SK-N-SH (cell line): Measurements from ENCODE around the gene MGST1. TPM values are rescaled to one million over a fixed set of nuclear protein-coding genes. Genes with fewer than 3 reads are reported as not detected.

Experiments
- CTCF ChIA-PET: fragments of 300-600, 350-600 bp; formaldehyde crosslinking; extraction: SDS; loops from one replicate; lab custom pipeline; 2021; lab: Yijun Ruan, JAX
- POLR2A ChIA-PET: fragments of 350-600 bp; sonication (Branson Sonifier 250); formaldehyde crosslinking; extraction: SDS; loops from one replicate; lab custom pipeline; 2020; ENCODE audit warnings: antibody characterized with exemption, inconsistent platforms; lab: Yijun Ruan, JAX
- DNase-seq: peaks from one replicate; pipeline ENCODE4 v3.0.0; 2012
- H2AFZ ChIP-seq: fragments of 200-600 bp; sonication (generic); 2 replicates; pipeline ENCODE4 v1.8.1; 2016; ENCODE audit warnings: antibody characterized with exemption, mild to moderate bottlenecking, low read depth
- H3F3A ChIP-seq: fragments of 200-600 bp; sonication (generic); replicated peaks from 2 replicates; pipeline ENCODE3; 2016; ENCODE audit warnings: antibody characterized with exemption, mild to moderate bottlenecking; ENCODE audit not compliant: insufficient read depth
- H3K27ac ChIP-seq, 2 experiments: fragments of 200-500 bp in 1 of 2; fragments of 200-600 bp in 1 of 2; sonication (Bioruptor generic) in 1 of 2; sonication (generic), shearing (Covaris generic) in 1 of 2; 2 replicates each; pipeline versions ENCODE4 v1.5.1 to v1.6.1; 2014 to 2016; ENCODE audit warnings: low read depth in 2 of 2, inconsistent platforms in 1 of 2, low read length in 1 of 2, mild to moderate bottlenecking in 1 of 2, mixed read lengths in 1 of 2
- H3K27me3 ChIP-seq: fragments of 200-600 bp; sonication (generic), shearing (Covaris generic); 2 replicates; pipeline ENCODE4 v1.6.1; 2016; ENCODE audit warnings: mixed run types; ENCODE audit not compliant: insufficient read depth
- H3K36me3 ChIP-seq, 2 experiments: fragments of 200-500 bp in 1 of 2; fragments of 200-600 bp in 1 of 2; sonication (Bioruptor generic) in 1 of 2; sonication (generic) in 1 of 2; replicated peaks in 1 of 2; 2 replicates each; pipeline versions ENCODE3 to v1.5.1; 2014 to 2016; ENCODE audit warnings: low read length in 1 of 2, mild to moderate bottlenecking in 1 of 2; ENCODE audit not compliant: insufficient read depth in 2 of 2, control insufficient read depth in 1 of 2
- H3K4me1 ChIP-seq, 2 experiments: fragments of 200-500 bp in 1 of 2; fragments of 200-600 bp in 1 of 2; sonication (Bioruptor generic) in 1 of 2; sonication (generic), shearing (Covaris generic) in 1 of 2; 2 replicates each; pipeline versions ENCODE4 v1.5.1 to v1.6.1; 2014 to 2016; ENCODE audit warnings: low read depth in 1 of 2, low read length in 1 of 2, mixed run types in 1 of 2; ENCODE audit not compliant: insufficient read depth in 2 of 2, control insufficient read depth in 1 of 2
- H3K4me2 ChIP-seq: fragments of 200-600 bp; sonication (generic), shearing (Covaris generic); 2 replicates; pipeline ENCODE4 v1.6.1; 2017; ENCODE audit warnings: mixed run types
- H3K4me3 ChIP-seq, 2 experiments: fragments of 200-500 bp in 1 of 2; fragments of 200-600 bp in 1 of 2; sonication (Bioruptor generic) in 1 of 2; sonication (generic), shearing (Covaris generic) in 1 of 2; 2 replicates each; pipeline versions ENCODE4 v1.5.1 to v1.8.1; 2014 to 2016; ENCODE audit warnings: low read depth in 2 of 2, inconsistent platforms in 1 of 2, low read length in 1 of 2, mild to moderate bottlenecking in 1 of 2, mixed read lengths in 1 of 2, moderate library complexity in 1 of 2
- H3K79me2 ChIP-seq: fragments of 200-600 bp; sonication (generic); 2 replicates; pipeline ENCODE4 v1.8.1; 2017; ENCODE audit warnings: mild to moderate bottlenecking; ENCODE audit not compliant: insufficient read depth
- H3K9ac ChIP-seq: fragments of 200-600 bp; sonication (generic); 2 replicates; pipeline ENCODE4 v1.6.1; 2017; ENCODE audit warnings: mixed run types
- H3K9me2 ChIP-seq: fragments of 200-600 bp; sonication (generic); 2 replicates; pipeline ENCODE4 v1.6.1; 2017; ENCODE audit warnings: mixed run types
- H3K9me3 ChIP-seq: fragments of 200-600 bp; sonication (generic); 2 replicates; pipeline ENCODE4 v1.6.1; 2017; ENCODE audit warnings: mixed run types, mild to moderate bottlenecking, moderate library complexity
- H4K20me1 ChIP-seq: fragments of 200-600 bp; sonication (generic); 2 replicates; pipeline ENCODE4 v1.6.1; 2017; ENCODE audit warnings: mild to moderate bottlenecking, mixed run types; ENCODE audit not compliant: insufficient read depth
- CHD2 ChIP-seq: fragments of 150-350 bp; IDR thresholded peaks from 2 replicates; pipeline ENCODE4 v1.6.1; 2018; ENCODE audit warnings: low read length; ENCODE audit not compliant: partially characterized antibody
- ELF1 ChIP-seq: IDR thresholded peaks from 2 replicates; pipeline ENCODE4 v1.4.0; 2012
- EP300 ChIP-seq, 2 experiments: IDR thresholded peaks; 2 replicates each; pipeline versions ENCODE4 v1.4.0 to v1.6.1; 2012; ENCODE audit warnings: borderline replicate concordance in 1 of 2, low read depth in 1 of 2, low read length in 1 of 2
- FOSL2 ChIP-seq: IDR thresholded peaks from 2 replicates; pipeline ENCODE4 v1.4.0; 2012; ENCODE audit warnings: low read depth, mild to moderate bottlenecking, moderate library complexity, borderline replicate concordance
- FOXJ3 ChIP-seq: sonication (generic); formaldehyde crosslinking; IDR thresholded peaks from 2 replicates; pipeline ENCODE4 v1.5.1; 2020; ENCODE audit warnings: mild to moderate bottlenecking, missing genetic modification reagents
- GABPA ChIP-seq: IDR thresholded peaks from 2 replicates; pipeline ENCODE4 v1.4.0; 2012; ENCODE audit warnings: low read depth, mild to moderate bottlenecking
- GATA2 ChIP-seq: sonication (generic); formaldehyde crosslinking; IDR thresholded peaks from 2 replicates; pipeline ENCODE4 v1.5.0; 2020; ENCODE audit warnings: mild to moderate bottlenecking, missing genetic modification reagents
- MAX ChIP-seq: IDR thresholded peaks from 2 replicates; pipeline ENCODE4 v1.4.0; 2012; ENCODE audit warnings: low read depth
- MXI1 ChIP-seq: IDR thresholded peaks from 2 replicates; pipeline ENCODE4 v1.6.1; 2012; ENCODE audit warnings: mild to moderate bottlenecking, low read depth, low read length, improper control_type of control experiment
- NFIC ChIP-seq: IDR thresholded peaks from 2 replicates; pipeline ENCODE4 v1.4.0; 2012; ENCODE audit warnings: borderline replicate concordance
- PBX3 ChIP-seq: IDR thresholded peaks from 2 replicates; pipeline ENCODE4; 2012
- POLR2AphosphoS5 ChIP-seq: IDR thresholded peaks from 2 replicates; pipeline ENCODE4 v1.6.1; 2012; ENCODE audit warnings: low read depth, low read length
- REST ChIP-seq: IDR thresholded peaks from 2 replicates; pipeline ENCODE4 v1.6.1; 2012; ENCODE audit warnings: mild to moderate bottlenecking, low read depth, low read length, moderate library complexity
- SIN3A ChIP-seq: IDR thresholded peaks from 2 replicates; pipeline ENCODE4 v1.6.1; 2012; ENCODE audit warnings: low read depth, mild to moderate bottlenecking, low read length, moderate library complexity, borderline replicate concordance
- TCF12 ChIP-seq: IDR thresholded peaks from 2 replicates; pipeline ENCODE4 v1.4.0; 2012
- USF1 ChIP-seq: IDR thresholded peaks from 2 replicates; pipeline ENCODE4 v1.4.0; 2012; ENCODE audit warnings: low read depth, borderline replicate concordance
- USF2 ChIP-seq: fragments of 150-350 bp; IDR thresholded peaks from 2 replicates; pipeline ENCODE4 v1.6.1; 2017; ENCODE audit warnings: antibody characterized with exemption, low read length, low read depth, borderline replicate concordance
- YY1 ChIP-seq: IDR thresholded peaks from 2 replicates; pipeline ENCODE4 v1.4.0; 2012; ENCODE audit warnings: low read depth, mild to moderate bottlenecking
- ZBTB33 ChIP-seq: IDR thresholded peaks from 2 replicates; pipeline ENCODE4 v1.4.0; 2012; ENCODE audit warnings: low read depth, borderline replicate concordance
- polyA plus RNA-seq, 3 experiments: library from polyadenylated mRNA; depleted of rRNA; stranded (reverse); fragments of >200 nt; gene quantifications; 2 replicates each; pipeline ENCODE4 v1.2.3, GENCODE V29; 2012

Gene MGST1
- polyA plus RNA-seq, 1 of the 3 experiments (the other 2 are of a cell fraction) = 4.8 TPM

- Histone ChIP-seq H3K9me2 (no peaks in the 10 kb centered on the region), H3K27ac (no peak overlapping the region), H4K20me1 (no peaks in the 10 kb centered on the region), H2AFZ (no peak overlapping the region), H3K27me3 (no peaks in the 10 kb centered on the region), H3K36me3 (no peaks in the 10 kb centered on the region), H3K9me3 (no peaks in the 10 kb centered on the region), H3K4me3 (no peak overlapping the region), H3F3A (no peaks in the 10 kb centered on the region), H3K79me2 (no peaks in the 10 kb centered on the region), H3K4me2 (no peak overlapping the region), H3K4me1 (no peaks in the 10 kb centered on the region), H3K9ac (no peak overlapping the region)
- DNase-seq = no peak
- CTCF ChIA-PET = interaction anchor here (1.3 kb wide), 2 partner anchors 285 to 381 kb away, joined by 3 to 5 read pairs; no protein-coding TSS in a partner anchor
- TF ChIP-seq USF2 (no peak), EP300 (IDR thresholded peaks at IDR 0.05; ENCODE audit: borderline replicate concordance in 1 of 2, low read depth in 1 of 2, low read length in 1 of 2) (no peak), ELF1 (no peak), SIN3A (no peak), PBX3 (no peak), NFIC (no peak), USF1 (no peak), GABPA (no peak), REST (no peak), ZBTB33 (no peak), MXI1 (no peak), YY1 (no peak), TCF12 (no peak), CHD2 (no peak), GATA2 (no peak), POLR2AphosphoS5 (no peak), FOXJ3 (CRISPR knock-in tag) (no peak), MAX (no peak), FOSL2 (no peak)
- TF ChIP-seq, all 33 proteins: peak for 0
- POLR2A ChIA-PET = no interaction called here
These were observed 15.1 kb downstream of the MGST1 start for GRCh38 chr12:16362550-16362949.
